Putamen (tissue), 1 donor: ENCODE measurements around the gene DLL1.
"Not testable (repeated sequence)": the region's sequence is repeated elsewhere in the genome, so short reads cannot be mapped to it uniquely, and the experiment has no call there.

ENCODE experiments used
- DNase-seq: peaks from one replicate; pipeline ENCODE4 v3.0.0-alpha.2; 2016; ENCODE audit warnings: low spot score

DLL1 gene

DNA sequence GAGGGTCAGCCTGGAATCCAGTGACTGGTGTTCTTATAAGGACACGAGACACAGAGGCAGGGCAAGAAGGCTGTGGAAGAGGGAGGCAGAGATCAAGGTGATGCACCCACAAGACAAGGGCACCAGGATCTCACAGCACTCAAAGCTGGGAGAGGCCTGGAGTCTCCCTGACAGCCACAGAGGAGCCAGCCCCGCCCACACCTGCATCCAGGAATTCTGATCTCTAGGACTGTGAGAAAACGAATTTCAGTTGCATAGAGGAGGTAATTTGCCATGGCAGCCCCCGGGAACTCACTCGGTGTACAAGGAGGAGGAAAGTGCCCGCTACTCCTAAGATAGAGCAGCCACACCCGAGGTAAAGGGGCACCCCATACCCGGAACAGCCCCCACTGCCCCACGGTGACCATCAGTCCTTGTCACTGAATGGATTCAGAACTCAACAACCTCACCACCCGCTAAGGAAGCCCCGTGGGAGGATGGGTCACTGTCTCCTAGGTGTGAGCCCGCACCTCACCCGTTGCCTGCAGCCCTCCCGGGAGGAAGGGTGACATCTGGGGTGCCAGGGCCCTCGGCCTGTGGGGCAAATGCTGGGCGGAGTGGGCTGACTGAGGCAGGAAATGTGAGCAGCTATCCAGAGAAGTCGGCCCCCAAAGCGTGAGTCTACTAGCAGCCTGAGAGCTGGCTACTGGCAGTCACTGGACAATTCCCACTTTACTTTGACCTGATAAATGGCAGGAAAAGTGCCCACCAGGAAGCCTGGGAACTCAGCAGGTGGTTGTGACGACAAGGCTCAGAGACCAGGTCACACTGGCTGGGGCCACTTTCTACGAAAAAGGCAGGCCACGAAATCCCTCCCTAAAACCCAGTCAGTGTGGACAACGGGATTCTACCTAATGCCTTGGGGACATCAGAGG, 22.4 kb downstream of the DLL1 start:
- DNase-seq: no peak

DNA sequence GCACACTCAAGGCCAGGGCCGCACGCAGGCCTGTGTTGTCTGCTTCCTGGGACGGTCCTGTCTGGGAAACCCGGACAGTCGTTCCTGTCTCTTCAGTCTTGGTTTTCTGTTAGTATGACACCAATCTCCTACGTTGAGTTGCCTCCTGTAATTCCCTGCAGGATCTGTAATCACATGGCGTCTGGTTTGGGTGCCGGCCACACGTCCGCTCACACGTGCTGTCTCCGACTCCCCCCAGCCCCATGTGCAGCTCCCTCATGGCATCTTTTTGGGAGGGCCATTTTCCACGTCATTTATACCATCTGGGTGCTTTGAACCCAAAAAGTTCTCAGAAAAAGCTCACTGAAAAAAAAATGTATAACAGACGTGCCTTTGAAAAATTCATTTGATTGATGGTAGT, 23.2 kb downstream of the DLL1 start:
- no peak for DNase-seq

DNA sequence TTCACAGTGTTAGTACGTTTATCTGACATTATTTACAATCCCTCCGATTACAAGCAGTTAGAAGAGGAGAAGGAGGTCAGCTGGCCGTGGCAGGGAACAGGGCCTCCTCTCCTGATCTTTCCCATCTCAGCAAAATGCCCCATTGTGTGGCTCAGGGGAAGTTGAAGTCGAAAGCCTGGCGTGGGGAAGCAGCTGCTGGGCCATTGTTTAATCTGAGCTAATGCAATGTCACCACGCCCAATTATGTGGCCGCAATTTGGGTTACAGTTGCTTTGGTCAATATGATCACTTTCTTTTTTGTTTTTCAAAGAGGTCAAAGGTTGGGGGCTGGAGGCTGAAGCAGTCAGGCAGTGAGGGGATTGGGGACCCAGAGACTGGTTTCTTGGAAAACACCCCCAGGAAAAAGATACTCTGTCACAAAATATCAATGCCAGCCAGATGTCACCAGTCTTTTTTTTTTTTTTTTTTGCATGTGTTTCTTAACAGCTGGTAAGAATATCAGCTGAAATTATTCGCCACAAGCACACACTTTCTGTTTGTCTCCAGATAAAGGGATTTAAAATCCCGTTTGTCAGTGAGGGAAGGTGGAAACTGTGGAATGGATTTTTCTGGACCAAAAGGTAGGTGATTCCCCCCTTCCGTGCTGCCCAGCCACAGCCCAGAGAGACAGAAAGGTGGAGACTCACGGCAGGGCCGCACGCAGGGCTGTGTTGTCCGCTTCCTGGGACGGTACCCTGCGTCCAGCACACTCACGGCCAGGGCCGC, 24.6 kb downstream of the DLL1 start:
- DNase-seq: peak; percentile 88

DNA sequence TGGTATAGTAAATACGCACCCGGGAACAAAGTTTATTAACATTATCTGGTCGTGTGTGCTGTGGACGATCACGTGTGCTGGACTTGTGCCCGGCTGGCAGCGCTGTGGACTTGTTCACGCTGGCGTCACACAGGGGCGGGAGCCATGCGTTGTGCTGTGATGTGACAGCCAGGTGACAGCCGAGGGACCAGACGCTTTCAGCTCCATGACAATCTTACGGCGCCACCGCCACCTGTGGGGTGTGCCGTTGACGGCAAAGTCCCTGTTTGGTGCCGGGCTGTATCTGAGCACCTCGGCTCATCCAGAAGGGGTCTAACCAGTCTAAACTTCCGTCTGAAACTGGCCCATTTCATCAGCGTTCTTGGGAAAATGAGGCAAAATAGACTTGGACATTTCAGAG, 25.2 kb downstream of the DLL1 start:
- DNase-seq: peak; percentile 76

- DNase-seq: not testable (repeated sequence)
These were observed 26.2 kb downstream of the DLL1 start for GRCh38 chr6:170264644-170265043.

GRCh38 chr6:170264086-170264485, 26.8 kb downstream of the DLL1 start:
- DNase-seq: no peak

GRCh38 chr6:170263410-170263809, 27.5 kb downstream of the DLL1 start:
- DNase-seq: no peak

GRCh38 chr6:170262489-170263088, 28.3 kb downstream of the DLL1 start:
- DNase-seq: peak; percentile 77

DNA sequence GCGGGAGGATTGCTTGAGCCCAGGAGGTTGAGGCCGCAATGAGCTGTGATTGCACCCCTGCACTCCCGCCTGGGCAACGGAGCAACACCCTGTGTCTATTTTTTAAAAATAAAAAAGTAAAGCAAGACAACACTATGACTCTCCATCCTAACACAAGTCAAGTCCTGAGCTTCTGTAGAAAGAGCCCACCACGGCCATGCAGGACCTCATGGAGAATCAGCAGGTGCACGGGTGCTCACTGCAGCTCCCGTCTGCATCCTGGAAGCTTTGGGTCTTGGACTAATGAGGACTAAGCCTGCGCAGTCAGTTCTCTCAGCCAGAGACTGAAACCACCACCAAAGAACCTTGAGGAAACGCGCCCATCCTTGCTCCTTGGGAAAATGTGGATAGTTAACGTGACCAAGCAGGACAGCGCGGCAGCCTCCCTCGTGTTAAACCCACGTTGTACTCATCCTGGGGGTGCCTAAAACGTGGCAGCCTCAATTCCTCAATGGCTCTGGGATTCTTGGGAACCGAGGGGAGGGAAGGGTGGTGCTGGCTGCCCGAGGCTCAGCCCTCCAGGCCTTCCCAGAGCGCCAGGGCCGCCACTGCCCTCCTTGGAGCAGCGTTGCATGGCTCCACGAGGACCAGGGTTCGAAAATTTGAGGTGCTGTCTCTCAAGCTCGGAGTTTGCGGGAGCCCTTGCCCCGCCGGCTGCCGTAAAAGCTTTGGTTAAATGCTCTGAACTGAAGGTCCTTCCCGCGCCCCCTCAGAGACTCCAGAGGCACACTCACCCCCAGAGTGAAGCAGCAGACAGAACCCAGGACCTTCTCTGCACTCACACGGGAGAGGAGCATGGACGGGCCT, 29.0 kb downstream of the DLL1 start:
- no peak for DNase-seq

DNA sequence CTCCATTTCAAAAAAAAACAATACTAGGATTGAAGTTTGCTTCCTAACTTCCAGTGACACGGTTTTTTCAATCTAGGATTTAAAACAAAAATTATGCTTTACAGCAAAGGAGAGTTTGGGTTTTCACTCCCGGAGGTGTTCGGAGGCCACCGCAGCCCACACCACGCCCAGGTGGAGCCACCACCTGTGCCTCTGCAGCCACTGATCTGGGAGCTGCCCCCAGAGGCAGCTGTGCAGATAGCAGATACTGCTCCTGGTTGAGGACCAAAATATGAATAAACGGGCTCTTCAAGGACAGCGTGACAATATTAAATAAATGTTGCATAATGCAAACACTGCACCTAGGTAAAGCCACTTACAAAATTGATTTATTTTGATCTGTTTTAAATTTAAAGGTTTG, 30.2 kb downstream of the DLL1 start:
- DNase-seq: no peak

DNA sequence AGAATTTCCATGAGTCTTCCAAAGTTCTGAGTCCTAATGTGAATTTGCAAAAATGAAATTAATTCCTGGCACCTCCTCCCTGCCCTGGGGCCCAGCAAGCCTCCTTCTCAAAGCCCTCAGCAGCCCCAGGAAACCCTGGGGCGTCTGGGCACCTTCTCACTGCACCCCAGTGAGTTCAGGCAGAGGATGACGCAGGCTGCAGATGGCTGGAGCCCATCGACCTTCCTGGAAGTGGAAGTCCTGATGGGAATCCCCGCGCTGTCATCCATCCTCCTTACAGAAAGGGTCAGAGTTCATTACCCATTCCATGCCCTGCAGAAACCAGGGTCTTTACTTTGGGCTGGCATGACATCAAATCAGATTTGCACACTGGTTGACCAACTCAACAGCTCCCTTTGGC, 31.6 kb downstream of the DLL1 start:
- no peak for DNase-seq

GRCh38 chr6:170258407-170258806, 32.5 kb downstream of the DLL1 start:
- DNase-seq: no peak

DNA sequence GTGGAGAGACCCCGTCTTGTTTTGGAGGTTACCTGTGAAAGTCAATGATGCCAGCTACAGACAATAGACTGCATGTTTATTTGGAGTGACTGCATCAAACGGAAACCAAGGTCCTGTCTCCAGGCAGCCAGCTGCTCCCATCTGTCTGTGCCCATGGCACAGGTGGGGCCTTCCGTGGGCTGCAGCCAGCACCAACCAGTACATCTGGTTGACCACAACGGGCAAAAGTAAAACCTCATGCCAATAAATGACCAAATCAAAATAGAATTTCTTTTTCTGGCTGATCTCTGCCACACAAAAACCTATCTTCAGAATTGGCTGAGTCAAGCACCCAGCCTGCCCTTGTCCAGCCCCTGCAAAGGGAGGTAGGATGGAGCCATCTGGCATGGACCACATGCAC, 33.5 kb downstream of the DLL1 start:
- DNase-seq: no peak

GRCh38 chr6:170256641-170257040, 34.2 kb downstream of the DLL1 start:
- no peak for DNase-seq

DNA sequence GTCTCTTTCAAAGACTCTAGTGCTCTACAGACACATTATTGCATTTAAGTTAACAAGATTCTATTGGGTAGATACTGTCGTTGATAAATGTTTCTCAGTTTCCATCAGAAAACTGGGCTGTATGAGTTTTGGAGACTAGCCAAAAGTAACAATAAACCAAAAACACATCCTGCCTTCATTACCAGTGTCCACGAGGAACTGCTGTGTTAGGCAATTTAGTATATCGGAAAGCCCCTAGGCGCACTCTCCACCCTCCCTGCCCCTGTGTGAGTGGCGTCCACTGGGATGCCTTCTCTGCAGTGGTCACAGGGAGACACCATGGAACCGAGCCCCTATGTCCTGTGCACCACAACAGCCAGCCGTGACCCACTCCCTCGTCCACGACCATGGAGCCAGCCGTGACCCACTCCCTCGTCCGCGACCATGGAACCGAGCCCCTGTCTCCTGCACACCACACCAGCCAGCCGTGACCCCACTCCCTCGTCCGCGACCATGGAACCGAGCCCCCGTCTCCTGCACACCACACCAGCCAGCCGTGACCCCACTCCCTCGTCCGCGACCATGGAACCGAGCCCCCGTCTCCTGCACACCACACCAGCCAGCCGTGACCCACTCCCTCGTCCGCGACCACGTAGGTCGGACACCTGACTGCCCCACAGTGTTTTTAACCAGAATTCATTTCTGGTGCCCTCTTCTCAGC, 35.3 kb downstream of the DLL1 start:
- DNase-seq: no peak

DNA sequence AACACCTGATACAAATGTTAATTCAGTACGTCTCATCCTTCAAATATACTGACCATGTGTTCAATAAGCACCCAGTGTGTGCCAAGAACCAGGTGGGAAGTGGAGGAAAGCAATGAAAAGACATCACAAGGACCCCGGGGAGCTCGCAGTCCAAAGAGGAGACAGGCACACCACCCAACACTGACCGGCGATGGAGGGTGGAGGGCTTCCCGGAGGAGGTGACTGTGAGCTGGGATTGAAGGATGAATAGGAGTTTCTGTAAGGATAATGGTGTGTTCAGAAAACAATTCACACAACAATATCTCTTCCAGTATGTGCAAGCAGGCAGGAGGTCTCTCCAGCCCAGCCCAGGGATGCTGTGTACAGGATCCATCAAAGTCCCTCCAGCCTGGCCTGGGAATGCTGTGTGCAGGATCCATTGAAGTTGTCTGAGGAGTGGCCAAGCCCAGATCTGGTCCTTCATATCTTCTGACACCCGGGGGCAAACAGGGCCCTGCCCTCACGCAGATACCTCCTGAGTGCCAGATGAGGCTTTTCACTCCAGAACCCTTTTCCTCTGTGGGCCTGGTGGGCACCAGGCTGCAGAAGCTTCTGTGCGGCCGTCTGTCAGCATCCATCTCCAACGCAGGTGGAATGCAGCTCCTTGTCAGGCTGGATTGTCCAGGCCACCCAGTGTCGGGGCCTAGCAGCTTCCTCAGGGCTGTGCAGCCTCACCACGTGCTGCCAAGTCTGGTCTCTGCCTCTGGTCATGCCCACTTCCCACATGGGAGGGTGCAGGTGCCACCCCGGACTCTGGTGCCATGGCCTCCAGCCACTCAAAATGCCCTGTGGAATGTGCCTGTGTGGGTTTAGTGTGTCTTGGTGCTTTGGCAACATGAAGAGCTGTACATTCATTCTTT, 36.3 kb downstream of the DLL1 start:
- no peak for DNase-seq

DNA sequence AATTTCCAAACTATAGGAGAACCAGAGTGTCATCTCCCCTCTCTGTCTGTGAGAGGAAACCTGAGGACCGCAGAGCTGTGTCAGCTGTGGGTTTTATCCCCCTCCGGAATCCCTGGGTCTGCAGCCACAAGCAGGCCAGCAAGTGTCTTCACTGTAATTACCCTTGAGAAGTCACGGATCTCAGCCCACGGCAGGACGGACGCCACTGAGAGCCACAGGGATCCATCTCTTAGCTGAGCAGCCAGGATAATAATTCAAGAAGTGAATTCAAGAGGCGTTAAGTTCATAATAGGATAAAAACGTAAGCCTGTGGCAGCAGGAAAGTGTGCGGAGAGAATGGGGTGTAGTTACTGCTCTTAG, 37.0 kb downstream of the DLL1 start:
- DNase-seq: no peak

- no peak for DNase-seq
These were observed 37.5 kb downstream of the DLL1 start for GRCh38 chr6:170253226-170253909.

- no peak for DNase-seq
These were observed 38.9 kb downstream of the DLL1 start for GRCh38 chr6:170251776-170252571.
